Measurements from ENCODE around the gene IFT57.

The IFT57 gene

DNA sequence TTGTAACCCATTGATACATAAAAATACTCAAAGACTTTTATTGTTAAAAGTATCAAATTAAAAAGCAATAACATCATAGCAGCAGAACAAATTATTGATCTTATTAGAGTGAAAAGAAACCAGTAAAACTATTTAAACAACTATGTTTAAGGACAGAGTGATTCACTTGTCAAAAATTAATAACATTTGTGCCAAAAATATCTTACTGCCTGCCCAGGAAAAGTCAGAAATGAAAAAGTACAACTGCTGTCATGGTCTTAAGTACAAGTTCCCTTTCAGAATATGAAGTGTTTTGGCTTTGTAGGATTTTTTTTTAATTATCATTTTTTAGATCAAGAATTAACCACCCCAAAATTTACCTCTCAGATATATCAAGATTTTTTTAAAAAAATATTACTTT, 3.4 kb downstream of the IFT57 start:
- no peak for DNase-seq

DNA sequence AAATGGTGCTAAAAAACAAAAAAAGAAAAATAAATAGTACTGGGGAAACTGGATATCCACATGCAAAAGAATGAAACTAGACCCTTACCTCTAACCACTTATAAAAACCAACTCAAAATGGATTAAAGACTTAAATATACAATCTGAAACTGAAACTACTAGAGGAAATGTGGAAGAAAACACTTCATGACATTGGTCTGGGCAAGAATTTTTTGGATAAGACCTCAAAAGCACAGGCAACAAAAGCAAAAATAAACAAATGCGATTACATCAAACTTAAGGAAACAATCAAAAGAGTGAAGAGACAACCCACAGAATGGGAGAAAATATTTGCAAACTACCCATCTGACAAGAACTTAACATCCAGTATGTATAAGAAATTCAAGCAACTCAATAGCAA, 6.4 kb downstream of the IFT57 start:
- DNase-seq = no peak

DNA sequence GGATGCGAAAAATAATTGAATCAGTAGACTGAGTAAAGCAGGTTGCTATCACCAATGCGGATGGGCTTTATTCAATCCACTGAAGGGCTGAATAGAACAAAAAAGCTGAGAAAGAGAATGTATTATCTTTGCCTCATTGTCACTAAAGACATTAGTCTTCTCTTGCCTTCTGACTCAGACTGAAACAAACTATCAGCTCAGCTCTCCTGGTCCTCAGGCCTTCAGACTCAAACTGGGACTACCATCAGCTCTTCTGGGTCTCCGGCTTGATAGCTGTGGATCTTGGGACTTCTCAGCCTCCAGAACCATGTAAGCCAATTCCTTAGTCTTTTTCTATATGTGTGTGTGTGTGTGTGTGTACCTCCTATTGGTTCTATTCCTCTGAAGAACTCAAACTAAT, 12.6 kb downstream of the IFT57 start:
- no peak for DNase-seq

DNA sequence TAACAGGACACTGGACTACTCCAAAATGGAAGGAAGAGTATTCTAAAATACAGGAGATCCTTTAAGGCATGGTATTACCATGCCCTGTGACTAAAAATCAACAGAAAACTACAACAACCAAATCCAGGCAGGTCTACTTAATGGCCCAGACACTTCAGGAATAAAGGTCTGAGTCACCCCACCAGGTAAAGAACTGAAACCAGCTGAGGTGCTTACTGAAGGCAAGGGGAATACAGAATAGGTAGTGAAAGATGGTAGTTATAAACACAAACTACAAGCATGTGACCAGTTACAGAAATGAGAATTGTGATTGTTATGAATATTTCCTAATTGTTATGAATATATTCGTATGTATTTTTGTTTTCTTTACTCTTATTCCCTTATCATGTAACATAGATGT, 13.4 kb downstream of the IFT57 start:
- no peak for DNase-seq

DNA sequence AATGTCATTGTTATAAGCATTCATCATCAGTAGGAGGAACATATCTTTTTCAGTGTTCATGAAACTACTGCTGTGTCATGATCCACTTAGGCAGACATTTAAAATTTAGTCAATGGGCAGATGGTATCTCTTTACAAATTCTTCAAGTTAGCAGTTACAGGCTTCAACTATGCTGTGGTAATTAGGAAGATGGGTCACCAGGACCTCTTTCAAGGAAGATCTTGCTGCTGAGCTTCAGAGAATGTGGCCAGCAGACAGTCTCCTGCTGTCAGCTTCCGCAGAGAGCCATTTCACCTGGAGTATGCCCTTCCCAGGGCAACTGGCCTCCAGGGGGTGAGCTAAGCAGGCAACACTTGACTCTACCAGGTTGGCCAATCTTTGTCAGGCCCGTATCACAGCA, 19.4 kb downstream of the IFT57 start:
- DNase-seq = no peak

DNA sequence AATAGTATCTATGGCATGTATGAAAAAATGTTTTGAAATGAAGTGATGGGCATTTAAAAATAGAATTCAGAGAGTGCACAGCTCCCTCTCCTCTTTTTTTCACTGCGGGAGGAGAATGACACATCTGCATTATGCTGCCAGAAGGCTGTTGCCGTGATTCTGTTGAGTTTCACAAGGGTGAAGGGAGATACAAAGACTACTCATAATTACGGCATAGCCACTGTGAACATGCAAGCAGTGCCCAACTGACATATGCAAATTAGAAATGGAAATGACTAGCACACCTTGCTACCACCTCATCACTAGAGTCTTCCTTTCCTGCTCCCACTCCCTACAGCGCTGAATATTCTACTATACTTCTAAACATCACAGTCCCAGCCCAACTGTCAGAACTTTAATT, 20.1 kb downstream of the IFT57 start:
- DNase-seq = no peak

DNA sequence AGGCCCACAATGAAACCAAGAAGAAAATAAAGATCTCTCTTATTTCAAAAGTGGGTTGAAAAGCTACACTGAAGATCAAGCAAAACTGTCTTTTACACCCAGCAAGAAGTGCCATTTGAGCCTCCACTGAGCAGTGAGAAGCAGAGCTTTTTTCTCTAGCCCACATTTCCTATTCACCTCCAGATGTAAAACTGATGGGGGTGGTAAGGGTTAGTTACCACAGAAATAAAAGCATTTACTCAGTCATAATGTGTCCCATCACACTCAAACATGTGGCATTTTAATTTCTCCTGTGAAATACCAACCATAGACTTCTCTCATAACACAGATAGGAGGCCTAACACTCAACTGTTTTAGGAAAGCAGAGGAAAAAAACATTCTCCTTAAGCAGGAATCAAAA, 21.0 kb downstream of the IFT57 start:
- DNase-seq = no peak

DNA sequence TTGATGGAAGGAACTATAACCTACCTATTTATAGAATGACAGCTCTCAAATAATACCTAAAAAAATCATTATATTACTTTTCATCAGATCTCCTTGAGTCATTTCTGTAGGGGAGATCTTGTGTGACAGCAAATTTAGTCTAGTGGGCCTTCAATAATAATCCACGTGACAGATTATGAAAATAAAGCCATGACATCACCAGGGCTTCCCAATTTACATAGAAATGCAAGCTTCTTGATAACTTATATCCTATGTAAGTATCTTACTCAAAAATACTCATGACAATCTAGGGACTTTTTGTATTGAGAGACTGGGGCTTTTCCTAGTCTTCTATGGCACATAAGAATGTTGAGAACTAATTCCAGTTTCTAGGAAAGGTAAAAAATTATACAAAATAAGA, 21.6 kb downstream of the IFT57 start:
- no peak for DNase-seq

DNA sequence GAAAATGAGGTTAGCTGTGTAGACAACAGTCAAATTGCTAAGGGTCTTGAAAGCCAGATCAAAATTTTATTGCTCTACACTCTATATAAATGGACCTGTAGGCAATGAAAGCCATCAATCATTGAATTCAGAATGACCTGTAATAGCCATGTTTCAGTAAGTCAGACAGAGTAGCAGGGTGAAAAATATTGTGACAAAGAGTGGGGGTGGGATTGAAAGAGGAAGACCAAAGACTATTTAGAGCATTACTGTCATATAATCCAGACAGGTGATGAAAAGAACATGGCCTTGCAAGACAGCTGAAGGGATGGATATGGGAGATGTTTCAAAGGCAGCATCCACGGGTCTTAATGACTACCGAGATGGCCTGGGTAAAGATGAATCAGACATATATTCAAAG, 22.2 kb downstream of the IFT57 start:
- DNase-seq = no peak

DNA sequence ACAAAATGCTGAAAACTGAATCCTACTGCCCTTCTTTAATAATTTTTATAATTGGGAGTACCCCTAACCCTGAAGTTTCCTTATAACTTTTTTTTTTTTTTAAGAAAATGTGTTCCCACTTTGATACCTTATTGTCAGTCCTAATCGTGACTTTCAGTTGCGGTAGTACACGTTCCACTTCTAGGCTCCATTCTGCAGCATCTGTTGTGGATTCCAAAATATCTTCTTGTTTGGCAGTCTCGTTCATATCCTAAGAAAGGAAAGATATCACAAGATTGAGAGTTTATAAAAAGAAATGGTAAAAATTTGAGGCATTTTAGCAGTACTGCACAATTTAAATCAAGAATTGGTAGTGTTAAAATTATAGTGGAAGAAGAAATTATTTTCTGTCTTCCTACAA, 30.8 kb downstream of the IFT57 start:
- no peak for DNase-seq

DNA sequence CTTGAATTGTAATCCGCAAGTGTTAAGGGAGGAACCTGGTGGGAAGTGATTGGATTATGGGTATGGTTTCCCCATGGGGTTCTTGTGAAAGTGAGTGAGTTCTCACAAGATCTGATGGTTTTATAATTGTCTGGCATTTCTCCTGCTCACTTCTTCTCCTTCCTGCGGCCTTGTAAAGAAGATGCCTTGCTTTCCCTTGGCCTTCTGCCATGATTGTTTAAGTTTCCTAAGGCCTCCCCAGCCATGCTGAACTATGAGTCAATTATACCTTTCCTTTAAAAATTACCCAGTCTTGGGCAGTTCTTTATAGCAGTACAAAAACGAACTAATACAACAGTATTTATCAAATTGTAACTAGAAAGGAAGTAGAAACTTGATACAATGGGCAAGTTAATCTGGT, 31.9 kb downstream of the IFT57 start:
- no peak for DNase-seq

DNA sequence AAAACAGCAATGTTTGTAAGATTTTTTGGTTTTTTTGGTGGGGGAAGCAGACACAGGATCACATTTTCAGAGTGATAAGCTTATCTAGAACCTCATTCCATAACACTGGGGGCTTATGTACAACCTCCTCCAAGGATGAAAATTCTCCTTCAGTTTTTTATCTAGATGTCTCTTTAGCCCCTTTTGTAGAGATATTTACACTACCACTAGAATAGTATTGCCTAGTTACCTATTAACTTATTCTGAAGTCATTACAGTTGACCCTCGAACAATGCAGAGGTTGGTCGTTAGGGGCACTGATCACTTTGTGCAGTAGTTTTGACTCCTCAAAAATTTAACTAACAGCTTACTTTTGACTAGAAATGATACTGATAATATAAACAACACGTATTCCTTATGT, 32.8 kb downstream of the IFT57 start:
- no peak for DNase-seq

DNA sequence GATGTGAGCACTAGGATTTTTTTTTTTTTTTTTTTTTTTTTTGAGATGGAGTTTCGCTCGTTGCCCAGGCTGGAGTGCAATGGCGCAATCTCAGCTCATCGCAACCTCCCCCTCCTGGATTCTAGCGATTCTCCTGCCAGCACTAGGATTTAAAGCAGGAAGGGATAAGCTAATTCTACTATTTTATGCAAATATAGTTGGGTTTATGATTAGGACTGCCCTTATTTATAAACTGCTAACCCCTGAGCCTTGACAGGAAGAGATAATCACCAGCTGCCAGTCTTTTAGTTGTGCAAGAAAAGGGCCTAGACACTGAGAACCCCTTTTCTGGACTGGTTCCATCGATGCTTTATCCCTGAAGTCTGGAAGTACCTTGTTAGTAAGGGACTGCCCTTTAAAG, 36.7 kb downstream of the IFT57 start:
- no peak for DNase-seq

DNA sequence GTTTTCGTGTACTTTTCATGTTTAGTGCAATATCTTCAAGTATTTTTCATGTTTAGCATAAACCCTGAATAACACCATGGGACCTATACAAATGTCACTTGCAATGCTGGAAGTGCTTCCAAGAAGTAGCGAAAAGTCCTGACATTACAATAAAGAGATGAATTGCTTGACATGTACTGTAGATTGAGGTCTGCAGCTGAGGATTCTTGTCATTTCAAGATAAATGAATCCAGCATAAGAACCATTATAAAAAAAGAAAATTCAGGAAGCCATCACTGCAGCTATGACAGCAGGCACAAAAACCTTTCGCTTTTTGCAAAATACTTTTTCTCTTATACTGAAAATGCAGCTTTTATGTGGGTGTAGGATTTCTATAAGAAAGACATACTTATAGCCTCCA, 37.4 kb downstream of the IFT57 start:
- no peak for DNase-seq

DNA sequence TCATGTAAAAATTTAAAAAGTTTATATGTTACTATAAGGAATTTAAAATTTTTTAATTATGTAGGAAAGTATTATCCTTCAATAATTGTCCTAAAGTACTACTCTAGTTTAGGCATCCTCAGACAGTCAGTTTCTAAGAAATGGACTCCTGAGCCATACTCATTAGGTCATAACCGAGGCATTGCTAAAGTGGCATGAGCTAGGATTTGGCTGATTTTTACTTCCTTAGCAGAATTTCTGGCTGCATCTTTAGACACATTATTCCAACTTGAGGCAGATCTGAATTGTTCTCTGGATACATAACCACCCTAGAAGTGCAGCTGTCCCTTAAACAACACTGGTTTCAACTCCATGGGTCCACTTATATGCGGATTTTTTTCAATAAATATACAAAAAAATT, 38.3 kb downstream of the IFT57 start:
- no peak for DNase-seq

DNA sequence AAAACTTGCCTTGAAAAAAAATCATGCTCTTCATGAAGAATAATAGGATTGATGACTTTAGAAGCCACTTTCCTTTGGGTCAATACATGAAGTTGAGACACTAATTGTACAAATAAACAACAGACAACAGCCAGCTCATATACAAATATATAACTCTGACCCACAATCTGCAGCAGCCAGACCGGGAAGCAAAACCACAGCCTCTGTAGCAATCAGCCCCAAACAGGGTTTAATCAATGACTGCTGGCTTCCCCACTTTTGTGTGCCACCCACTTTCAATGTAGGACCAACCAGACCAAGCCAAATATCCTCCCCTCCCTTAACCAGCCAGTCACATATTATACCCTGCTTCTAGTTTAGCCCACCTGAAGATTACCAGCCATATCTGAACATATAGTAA, 39.0 kb downstream of the IFT57 start:
- no peak for DNase-seq

DNA sequence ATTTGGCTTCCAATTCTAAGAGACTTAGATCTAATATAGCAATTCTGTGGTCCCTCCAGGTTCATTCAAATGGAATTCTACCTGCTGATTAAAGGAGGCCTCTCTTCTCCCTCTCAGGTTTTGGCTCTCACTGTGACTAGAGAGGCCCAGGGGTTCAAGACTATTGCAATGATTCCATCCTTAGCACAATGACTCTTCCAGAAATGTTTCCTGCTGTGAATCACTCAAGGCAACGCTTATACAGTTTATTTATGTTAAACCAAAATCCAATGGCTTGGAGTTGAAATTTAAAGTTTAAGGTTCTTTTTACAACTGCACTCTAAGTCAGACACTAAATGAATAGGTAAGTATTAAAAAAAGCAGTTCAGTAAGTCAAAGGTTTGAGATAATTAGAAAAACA, 39.9 kb downstream of the IFT57 start:
- no peak for DNase-seq

DNA sequence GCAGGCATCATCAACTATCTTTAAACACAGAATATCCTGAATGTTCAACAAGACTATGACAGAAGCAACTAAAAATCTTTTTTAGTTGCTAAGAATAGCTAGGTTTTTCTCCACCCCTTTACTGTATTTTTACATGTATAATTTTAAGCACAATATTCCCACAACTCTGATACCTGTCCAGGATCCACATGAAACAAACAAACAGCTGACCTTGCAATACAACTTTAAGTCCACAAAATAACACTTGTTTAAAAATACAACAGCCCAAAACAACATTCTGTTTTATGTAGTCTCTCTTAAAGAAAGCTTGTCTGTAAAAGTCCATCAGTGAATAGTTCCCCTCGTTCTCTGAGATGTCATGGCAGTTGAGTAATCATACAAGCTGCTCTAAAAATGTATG, 41.1 kb downstream of the IFT57 start:
- DNase-seq = no peak

DNA sequence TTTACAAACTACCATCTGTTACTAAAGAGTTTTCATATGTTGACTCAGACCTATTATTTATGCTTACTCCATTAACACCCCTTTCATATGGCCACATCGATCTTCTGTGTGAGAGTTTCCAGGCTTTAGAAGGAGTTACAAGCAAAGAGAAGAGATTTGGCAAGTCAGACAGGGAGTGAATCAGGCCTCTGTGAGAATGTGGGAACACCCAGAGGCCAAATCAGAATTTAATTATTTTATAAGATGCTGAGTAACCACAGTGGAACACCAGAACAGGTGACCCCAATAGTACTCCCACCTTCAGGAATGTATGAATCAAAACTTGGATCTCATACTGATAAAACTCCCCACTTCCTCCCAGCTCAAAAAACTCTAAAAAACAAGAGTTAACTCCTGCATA, 42.0 kb downstream of the IFT57 start:
- DNase-seq = no peak

DNA sequence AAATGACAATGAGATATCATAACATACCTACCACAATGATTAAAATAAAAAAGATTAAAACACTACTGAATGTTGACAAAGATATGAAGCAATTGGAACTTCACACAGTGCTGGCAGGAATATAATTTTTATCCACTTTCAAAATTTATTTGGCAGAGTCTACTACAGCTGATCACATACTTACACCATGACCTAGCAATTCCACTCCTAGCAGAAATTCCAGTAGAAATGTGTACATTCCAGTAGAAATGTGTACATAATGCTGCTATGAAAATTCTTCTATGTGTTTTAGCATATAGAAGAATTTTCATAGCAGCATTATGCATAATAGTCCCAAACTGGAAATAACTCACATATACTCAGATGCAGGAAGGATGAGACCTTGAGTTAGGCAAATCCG, 43.5 kb downstream of the IFT57 start:
- no peak for DNase-seq

DNA sequence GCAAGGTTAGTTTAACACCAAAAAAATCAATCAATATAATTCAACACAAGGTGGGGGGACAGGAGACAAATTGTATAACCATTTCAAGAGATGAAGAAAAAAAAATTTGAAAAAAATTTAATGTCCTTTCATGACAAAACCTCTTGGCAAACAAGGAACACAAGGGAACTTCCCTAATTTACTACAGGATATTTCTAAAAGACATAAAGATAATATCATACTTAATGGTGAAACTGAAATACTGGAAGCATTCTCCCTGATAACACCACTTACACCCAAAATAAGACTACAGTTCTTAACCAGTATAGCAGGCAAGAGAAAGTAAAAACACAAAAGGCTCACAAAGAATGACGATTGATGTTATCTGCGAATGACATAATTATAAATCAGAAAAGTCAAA, 44.7 kb downstream of the IFT57 start:
- no peak for DNase-seq

DNA sequence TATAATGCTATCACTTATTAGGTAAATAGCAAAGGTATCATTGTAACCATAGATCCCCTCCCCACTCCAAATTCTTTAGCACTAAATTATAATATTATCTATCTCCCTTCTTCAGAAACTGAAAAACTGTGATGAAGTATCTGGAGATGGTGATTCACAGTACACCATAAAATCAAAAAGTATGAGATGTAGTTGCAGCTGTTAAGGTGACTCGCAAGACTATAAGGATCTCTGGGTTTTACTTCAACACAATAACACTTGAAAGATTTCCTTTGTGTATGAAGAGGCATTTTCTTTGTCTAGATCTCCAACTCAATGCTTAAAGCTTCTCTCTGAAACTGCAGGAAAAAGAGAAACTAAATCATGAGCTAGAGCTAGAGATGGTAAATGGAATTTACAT, 46.9 kb downstream of the IFT57 start:
- DNase-seq = no peak

DNA sequence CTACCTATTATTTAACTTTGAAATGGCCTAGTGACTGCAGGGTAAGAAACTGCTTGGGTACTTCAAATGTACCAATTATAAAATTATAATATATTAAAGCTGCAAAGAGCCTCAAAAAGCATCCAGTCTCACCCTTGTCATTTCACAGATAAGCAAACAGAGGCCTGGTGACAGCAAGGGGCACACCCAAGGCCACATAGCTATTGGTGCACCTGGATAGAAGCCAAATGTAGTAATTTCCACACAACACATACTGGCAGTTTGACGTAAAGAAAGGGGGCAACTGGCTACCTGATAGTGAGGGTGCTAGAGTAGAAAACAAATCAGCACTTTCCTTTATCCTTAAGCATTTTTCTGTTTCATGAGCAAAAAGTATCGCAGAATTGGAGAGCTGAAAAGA, 51.1 kb downstream of the IFT57 start:
- no peak for DNase-seq

DNA sequence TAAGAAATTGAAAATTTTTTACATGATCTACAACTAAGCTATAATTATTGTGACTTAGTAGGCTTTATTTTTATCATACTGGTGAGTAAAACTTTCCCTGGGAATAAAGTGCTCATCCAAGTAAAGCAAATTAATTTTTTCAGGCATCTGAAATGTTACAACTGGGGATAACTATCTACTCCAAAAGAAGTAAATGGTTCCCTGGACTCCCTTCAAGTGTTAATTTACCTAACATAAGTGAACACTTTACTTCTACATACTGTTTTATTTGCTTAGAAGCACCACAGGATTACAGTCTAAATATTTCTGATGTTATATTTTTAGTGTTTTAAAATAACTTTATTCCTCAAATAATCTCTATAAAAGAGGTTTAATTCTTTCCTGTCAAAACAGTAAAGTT, 57.8 kb downstream of the IFT57 start:
- DNase-seq = no peak

DNA sequence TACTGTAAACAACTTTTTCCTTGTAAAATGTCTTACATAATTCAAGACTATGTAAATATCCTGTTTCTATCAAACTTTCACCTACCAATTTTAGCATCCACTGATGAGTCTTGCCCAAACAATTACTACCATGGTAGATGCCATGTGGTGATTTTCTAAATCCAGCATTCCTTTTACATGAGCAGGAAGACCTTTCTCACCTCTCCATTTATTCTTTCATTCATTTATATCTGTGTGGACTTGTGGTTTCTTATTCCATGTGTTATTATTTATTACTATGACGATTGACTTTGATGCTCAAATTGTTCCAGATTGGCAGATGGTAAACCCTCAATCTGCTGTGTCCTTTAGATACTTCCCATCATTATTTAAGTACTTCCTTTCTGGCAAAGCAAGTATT, 62.4 kb downstream of the IFT57 start:
- no peak for DNase-seq

DNA sequence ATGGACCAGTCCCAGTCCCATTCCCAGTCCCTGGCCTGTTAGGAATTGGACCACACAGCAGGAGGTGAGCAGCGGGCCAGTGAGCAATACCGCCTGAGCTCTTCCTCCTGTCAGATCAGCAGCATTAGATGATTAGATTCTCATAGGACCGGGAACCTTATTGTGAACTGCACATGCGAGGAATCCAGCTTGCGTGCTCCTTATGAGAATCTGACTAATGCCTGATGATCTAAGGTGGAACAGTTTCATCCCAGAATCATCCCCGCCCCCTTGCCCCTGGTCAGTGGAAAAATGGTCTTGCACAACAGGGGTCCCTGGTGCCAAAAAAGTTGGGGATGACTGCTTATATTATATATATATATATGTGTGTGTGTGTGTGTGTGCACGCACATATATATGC, 63.1 kb downstream of the IFT57 start:
- no peak for DNase-seq

DNA sequence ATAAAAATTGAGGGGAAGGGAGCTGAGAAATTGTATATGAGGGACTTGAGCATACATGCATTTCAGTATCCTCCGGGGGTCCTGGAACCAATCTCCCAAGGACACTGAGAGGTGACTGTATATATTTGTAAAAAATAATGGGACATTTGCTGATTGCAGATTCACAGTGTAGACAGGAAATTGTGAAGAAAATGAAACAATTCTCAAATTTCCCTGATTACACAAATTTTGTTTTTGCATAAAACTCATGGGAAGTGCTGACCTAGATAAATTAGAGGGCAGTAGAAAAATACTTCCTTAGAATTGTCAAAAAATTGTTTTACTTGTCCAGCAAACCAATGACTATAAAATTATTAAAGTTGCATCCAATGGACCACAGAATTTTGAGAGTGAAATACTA, 64.0 kb downstream of the IFT57 start:
- DNase-seq = no peak
